WTC11 (cell line): ENCODE data around the gene COA8. TPM values are rescaled to one million over a fixed set of nuclear protein-coding genes. Genes with fewer than 3 reads are reported as not detected.

Source experiments
- ATAC-seq: fragments of 200-7000 bp; cut with Tn5 transposase; 2 replicates; pipeline ENCODE4 v1.10.0; 2021; ENCODE audit warnings: mild to moderate bottlenecking, moderate library complexity
- CTCF ChIA-PET: fragments of 300-600 bp; sonication (Branson Sonifier 250); formaldehyde crosslinking; loops from one replicate; lab custom pipeline; 2021; ENCODE audit warnings: antibody characterized with exemption; lab: Charles Lee
- POLR2A ChIA-PET: fragments of 350-600 bp; sonication (Branson Sonifier 250); formaldehyde crosslinking; loops from one replicate; lab custom pipeline; 2021; ENCODE audit warnings: antibody characterized with exemption; lab: Charles Lee
- DNase-seq: peaks from one replicate; pipeline ENCODE4 v3.0.0; 2021; ENCODE audit warnings: low spot score
- H3K27ac Mint-ChIP-seq: 2 replicates; pipeline ENCODE4 v1.8.0; 2021; ENCODE audit warnings: mixed read lengths
- H3K27me3 Mint-ChIP-seq: 2 replicates; pipeline ENCODE4 v1.8.0; 2021; ENCODE audit warnings: low read depth, mild to moderate bottlenecking, moderate library complexity, mixed read lengths
- H3K36me3 Mint-ChIP-seq: 2 replicates; pipeline ENCODE4 v1.8.0; 2021; ENCODE audit warnings: mixed read lengths
- H3K4me1 Mint-ChIP-seq: 2 replicates; pipeline ENCODE4 v1.8.0; 2022; ENCODE audit warnings: mixed read lengths
- H3K4me3 Mint-ChIP-seq: 2 replicates; pipeline ENCODE4 v1.8.0; 2021; ENCODE audit warnings: mild to moderate bottlenecking, moderate library complexity, mixed read lengths
- H3K9me3 Mint-ChIP-seq: 2 replicates; pipeline ENCODE4 v1.8.0; 2021; ENCODE audit warnings: mixed read lengths
- ATF1 ChIP-seq: sonication (generic); formaldehyde crosslinking; IDR thresholded peaks from 2 replicates; pipeline ENCODE4 v1.8.1; 2023; ENCODE audit warnings: mild to moderate bottlenecking, moderate library complexity, missing genetic modification reagents
- E2F4 ChIP-seq: sonication (generic); formaldehyde crosslinking; IDR thresholded peaks from 2 replicates; pipeline ENCODE4 v1.8.1; 2022; ENCODE audit warnings: low read depth, mild to moderate bottlenecking, moderate library complexity, missing genetic modification reagents, borderline replicate concordance
- ELF4 ChIP-seq: sonication (generic); formaldehyde crosslinking; IDR thresholded peaks from 2 replicates; pipeline ENCODE4 v1.8.1; 2022; ENCODE audit warnings: low read depth, mild to moderate bottlenecking, moderate library complexity, missing genetic modification reagents
- EMX1 ChIP-seq: fragments of 250-450 bp; sonication (Bioruptor Pico); IDR thresholded peaks from 2 replicates; pipeline ENCODE4 v1.8.0; 2021; ENCODE audit warnings: mild to moderate bottlenecking
- ESRRA ChIP-seq: sonication (generic); formaldehyde crosslinking; IDR thresholded peaks from 2 replicates; pipeline ENCODE4 v1.8.1; 2022; ENCODE audit warnings: mild to moderate bottlenecking, missing genetic modification reagents, borderline replicate concordance
- ETV6 ChIP-seq: sonication (generic); formaldehyde crosslinking; IDR thresholded peaks from 2 replicates; pipeline ENCODE4 v1.8.1; 2022; ENCODE audit warnings: mild to moderate bottlenecking, missing genetic modification reagents
- GRHL2 ChIP-seq: fragments of 250-450 bp; sonication (Bioruptor Pico); IDR thresholded peaks from 2 replicates; pipeline ENCODE4 v1.8.0; 2022; ENCODE audit warnings: mild to moderate bottlenecking, moderate library complexity; ENCODE audit not compliant: insufficient replicate concordance, severe bottlenecking
- GTF2I ChIP-seq: fragments of 250-450 bp; sonication (Bioruptor Pico); conservative IDR thresholded peaks from 2 replicates; pipeline ENCODE4 v1.4.0; 2021; ENCODE audit warnings: mild to moderate bottlenecking
- PRRX2 ChIP-seq: fragments of 250-450 bp; sonication (Bioruptor Pico); IDR thresholded peaks from 2 replicates; pipeline ENCODE4 v1.8.0; 2021; ENCODE audit warnings: mild to moderate bottlenecking
- TEAD4 ChIP-seq: sonication (generic); formaldehyde crosslinking; IDR thresholded peaks from 2 replicates; pipeline ENCODE4 v1.8.0; 2022; ENCODE audit warnings: mild to moderate bottlenecking, missing genetic modification reagents
- USF2 ChIP-seq: sonication (generic); formaldehyde crosslinking; IDR thresholded peaks from 2 replicates; pipeline ENCODE4 v1.8.1; 2023; ENCODE audit warnings: mild to moderate bottlenecking, missing genetic modification reagents, moderate library complexity
- ZNF219 ChIP-seq: sonication (generic); formaldehyde crosslinking; IDR thresholded peaks from 2 replicates; pipeline ENCODE4 v1.8.0; 2023; ENCODE audit warnings: missing genetic modification reagents, mild to moderate bottlenecking, borderline replicate concordance
- total RNA-seq: library from RNA; stranded (reverse); gene quantifications from 3 replicates; pipeline ENCODE4 v1.2.3, GENCODE V29; 2021
- TF ChIP-seq, protein P1 (sequence below): sonication (generic); formaldehyde crosslinking; IDR thresholded peaks from 2 replicates; pipeline ENCODE4 v1.8.0; 2023; ENCODE audit warnings: missing genetic modification reagents
- TF ChIP-seq, protein P2 (sequence below): sonication (generic); formaldehyde crosslinking; IDR thresholded peaks from 2 replicates; pipeline ENCODE4 v1.8.1; 2022; ENCODE audit warnings: missing genetic modification reagents, borderline replicate concordance
- TF ChIP-seq, protein P3 (sequence below): sonication (generic); formaldehyde crosslinking; IDR thresholded peaks from 2 replicates; pipeline ENCODE4 v1.8.0; 2022; ENCODE audit warnings: mild to moderate bottlenecking, missing genetic modification reagents
- TF ChIP-seq, protein P4 (sequence below): sonication (generic); formaldehyde crosslinking; IDR thresholded peaks from 2 replicates; pipeline ENCODE4 v1.8.0; 2023; ENCODE audit warnings: missing genetic modification reagents, mild to moderate bottlenecking, borderline replicate concordance

Gene COA8
- total RNA-seq, 1 experiment from 2014 or later = 36.4 TPM

GRCh38 chr14:103518422-103519042 lies 44.2 kb upstream of the COA8 start (continued):
- TF ChIP-seq EMX1 (CRISPR knock-in tag) (0 out of 2 replicates have a peak, but pooled peaks have one; percentile 48), PRRX2 (CRISPR knock-in tag) (0 out of 2 replicates have a peak, but pooled peaks have one; percentile 53), GRHL2 (CRISPR knock-in tag) (no peak), ETV6 (no peak), E2F4 (CRISPR knock-in tag) (no peak), ESRRA (CRISPR knock-in tag) (no peak)
- TF ChIP-seq, protein P1, sequence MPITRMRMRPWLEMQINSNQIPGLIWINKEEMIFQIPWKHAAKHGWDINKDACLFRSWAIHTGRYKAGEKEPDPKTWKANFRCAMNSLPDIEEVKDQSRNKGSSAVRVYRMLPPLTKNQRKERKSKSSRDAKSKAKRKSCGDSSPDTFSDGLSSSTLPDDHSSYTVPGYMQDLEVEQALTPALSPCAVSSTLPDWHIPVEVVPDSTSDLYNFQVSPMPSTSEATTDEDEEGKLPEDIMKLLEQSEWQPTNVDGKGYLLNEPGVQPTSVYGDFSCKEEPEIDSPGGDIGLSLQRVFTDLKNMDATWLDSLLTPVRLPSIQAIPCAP (CRISPR knock-in tag) = no peak
- TF ChIP-seq, protein P2, sequence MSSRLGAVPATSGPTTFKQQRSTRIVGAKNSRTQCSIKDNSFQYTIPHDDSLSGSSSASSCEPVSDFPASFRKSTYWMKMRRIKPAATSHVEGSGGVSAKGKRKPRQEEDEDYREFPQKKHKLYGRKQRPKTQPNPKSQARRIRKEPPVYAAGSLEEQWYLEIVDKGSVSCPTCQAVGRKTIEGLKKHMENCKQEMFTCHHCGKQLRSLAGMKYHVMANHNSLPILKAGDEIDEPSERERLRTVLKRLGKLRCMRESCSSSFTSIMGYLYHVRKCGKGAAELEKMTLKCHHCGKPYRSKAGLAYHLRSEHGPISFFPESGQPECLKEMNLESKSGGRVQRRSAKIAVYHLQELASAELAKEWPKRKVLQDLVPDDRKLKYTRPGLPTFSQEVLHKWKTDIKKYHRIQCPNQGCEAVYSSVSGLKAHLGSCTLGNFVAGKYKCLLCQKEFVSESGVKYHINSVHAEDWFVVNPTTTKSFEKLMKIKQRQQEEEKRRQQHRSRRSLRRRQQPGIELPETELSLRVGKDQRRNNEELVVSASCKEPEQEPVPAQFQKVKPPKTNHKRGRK (CRISPR knock-in tag) = no peak
- TF ChIP-seq, protein P3, sequence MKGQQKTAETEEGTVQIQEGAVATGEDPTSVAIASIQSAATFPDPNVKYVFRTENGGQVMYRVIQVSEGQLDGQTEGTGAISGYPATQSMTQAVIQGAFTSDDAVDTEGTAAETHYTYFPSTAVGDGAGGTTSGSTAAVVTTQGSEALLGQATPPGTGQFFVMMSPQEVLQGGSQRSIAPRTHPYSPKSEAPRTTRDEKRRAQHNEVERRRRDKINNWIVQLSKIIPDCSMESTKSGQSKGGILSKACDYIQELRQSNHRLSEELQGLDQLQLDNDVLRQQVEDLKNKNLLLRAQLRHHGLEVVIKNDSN (CRISPR knock-in tag) = no peak

DNA sequence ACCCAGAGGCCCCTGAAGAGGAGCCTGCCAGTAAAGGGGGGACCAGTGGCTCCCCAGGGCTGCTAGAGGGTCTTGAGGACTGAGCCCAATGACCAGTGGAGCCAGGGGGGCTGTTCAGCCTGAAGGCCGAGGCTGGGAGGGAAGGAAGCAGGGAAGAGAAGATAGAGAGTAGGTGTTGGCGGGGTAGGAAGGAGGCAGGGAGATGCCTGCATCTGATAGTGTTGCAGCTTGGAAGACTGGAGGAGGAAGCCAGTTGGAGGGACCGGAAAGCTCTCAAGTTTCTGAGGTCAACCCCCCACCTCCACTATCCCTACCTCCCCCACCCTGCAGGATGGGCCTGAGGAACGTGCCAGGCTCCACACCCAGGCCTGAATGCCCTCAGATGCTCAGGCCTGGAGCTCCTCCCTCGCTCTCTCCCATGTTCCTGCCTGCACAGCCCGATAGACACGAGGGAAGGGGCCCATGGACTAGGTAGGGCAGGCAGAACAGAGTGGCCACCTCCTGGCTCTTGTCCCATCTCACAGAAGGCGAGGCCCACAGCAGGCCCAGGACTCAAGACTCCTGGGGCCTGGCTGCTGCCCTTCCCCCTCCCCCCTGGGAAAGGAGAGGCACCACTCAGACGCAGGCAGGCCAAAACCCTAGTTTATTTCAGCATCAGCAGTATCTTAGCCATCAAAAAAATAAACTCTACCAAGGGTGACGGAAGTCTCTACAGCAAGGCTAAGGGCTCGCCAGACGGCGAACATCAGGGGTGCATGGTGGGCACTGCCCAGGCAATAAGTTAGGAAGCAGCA lies 43.5 kb upstream of the COA8 start:
- Mint-ChIP-seq H3K4me3 (peak overlapping the region; percentile 56), H3K27ac (peak overlapping the region; percentile 81), H3K9me3 (no peaks in the 10 kb centered on the region), H3K27me3 (peaks cover 11% of the 10 kb centered on the region), H3K4me1 (peaks cover 22% of the 10 kb centered on the region), H3K36me3 (peaks cover 12% of the 10 kb centered on the region)
- no peak for ATAC-seq
- no peak for DNase-seq
- ChIA-PET CTCF (interaction anchor here (0.6 to 12.2 kb wide), 23 partner anchors 10 to 415 kb away, joined by 3 to 455 read pairs (median 4); partner anchors contain the start of genes BAG5, COA8, TRMT61A and XRCC3), POLR2A (interaction anchor here (1.0 to 8.3 kb wide), 2 partner anchors 23 to 42 kb away, joined by 4 to 65 read pairs; no protein-coding TSS in a partner anchor)
- TF ChIP-seq ELF4 (CRISPR knock-in tag) (no peak), TEAD4 (CRISPR knock-in tag) (no peak), USF2 (CRISPR knock-in tag) (no peak), ATF1 (CRISPR knock-in tag) (no peak), GTF2I (CRISPR knock-in tag) (no peak), ETV6 (no peak), ZNF219 (no peak)
- TF ChIP-seq, protein P4, sequence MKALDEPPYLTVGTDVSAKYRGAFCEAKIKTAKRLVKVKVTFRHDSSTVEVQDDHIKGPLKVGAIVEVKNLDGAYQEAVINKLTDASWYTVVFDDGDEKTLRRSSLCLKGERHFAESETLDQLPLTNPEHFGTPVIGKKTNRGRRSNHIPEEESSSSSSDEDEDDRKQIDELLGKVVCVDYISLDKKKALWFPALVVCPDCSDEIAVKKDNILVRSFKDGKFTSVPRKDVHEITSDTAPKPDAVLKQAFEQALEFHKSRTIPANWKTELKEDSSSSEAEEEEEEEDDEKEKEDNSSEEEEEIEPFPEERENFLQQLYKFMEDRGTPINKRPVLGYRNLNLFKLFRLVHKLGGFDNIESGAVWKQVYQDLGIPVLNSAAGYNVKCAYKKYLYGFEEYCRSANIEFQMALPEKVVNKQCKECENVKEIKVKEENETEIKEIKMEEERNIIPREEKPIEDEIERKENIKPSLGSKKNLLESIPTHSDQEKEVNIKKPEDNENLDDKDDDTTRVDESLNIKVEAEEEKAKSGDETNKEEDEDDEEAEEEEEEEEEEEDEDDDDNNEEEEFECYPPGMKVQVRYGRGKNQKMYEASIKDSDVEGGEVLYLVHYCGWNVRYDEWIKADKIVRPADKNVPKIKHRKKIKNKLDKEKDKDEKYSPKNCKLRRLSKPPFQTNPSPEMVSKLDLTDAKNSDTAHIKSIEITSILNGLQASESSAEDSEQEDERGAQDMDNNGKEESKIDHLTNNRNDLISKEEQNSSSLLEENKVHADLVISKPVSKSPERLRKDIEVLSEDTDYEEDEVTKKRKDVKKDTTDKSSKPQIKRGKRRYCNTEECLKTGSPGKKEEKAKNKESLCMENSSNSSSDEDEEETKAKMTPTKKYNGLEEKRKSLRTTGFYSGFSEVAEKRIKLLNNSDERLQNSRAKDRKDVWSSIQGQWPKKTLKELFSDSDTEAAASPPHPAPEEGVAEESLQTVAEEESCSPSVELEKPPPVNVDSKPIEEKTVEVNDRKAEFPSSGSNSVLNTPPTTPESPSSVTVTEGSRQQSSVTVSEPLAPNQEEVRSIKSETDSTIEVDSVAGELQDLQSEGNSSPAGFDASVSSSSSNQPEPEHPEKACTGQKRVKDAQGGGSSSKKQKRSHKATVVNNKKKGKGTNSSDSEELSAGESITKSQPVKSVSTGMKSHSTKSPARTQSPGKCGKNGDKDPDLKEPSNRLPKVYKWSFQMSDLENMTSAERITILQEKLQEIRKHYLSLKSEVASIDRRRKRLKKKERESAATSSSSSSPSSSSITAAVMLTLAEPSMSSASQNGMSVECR (CRISPR knock-in tag) = no peak
